Measurements from ENCODE around the gene MPND. TPM values are rescaled to one million over a fixed set of nuclear protein-coding genes. Genes with fewer than 3 reads are reported as not detected.

MPND gene
- total RNA-seq, 1 donor from 2014 or later: 3.9 TPM

- H3K4me3 ChIP-seq (ENCODE audit: low read depth, low read length): no peak overlapping the region
- no peak for DNase-seq (ENCODE audit: low read depth)
- no peak for TF ChIP-seq CTCF (conservative IDR thresholded peaks at IDR 0.05; ENCODE audit: low read depth, low read length)
Measured at GRCh38 chr19:4300589-4300988, 42.8 kb upstream of the MPND start.

GRCh38 chr19:4301590-4302242 lies 41.6 kb upstream of the MPND start:
- H3K4me3 ChIP-seq (ENCODE audit: low read depth, low read length): no peak overlapping the region
- DNase-seq (ENCODE audit: low read depth): no peak
- no peak for TF ChIP-seq CTCF (conservative IDR thresholded peaks at IDR 0.05; ENCODE audit: low read depth, low read length)

- TF ChIP-seq CTCF (conservative IDR thresholded peaks at IDR 0.05; ENCODE audit: low read depth, low read length): no peak
Measured at GRCh38 chr19:4302243-4302640, 41.1 kb upstream of the MPND start, which contains the start of gene TMIGD2. TMIGD2 (minus strand) TSS chr19:4302389; CDS start chr19:4302385, 4 bp downstream.

GRCh38 chr19:4303819-4304537 lies 39.4 kb upstream of the MPND start:
- no peak for DNase-seq (ENCODE audit: low read depth)
- H3K4me3 ChIP-seq (ENCODE audit: low read depth, low read length): no peak overlapping the region
- no peak for TF ChIP-seq CTCF (conservative IDR thresholded peaks at IDR 0.05; ENCODE audit: low read depth, low read length)

More at GRCh38 chr19:4302243-4302640, 41.1 kb upstream of the MPND start, which contains the start of gene TMIGD2:
- no peak within 1 kb of the TSS for H3K4me3 ChIP-seq (ENCODE audit: low read depth, low read length)
- no peak for DNase-seq (ENCODE audit: low read depth)

- TF ChIP-seq CTCF (conservative IDR thresholded peaks at IDR 0.05; ENCODE audit: low read depth, low read length): no peak
- no peak for DNase-seq (ENCODE audit: low read depth)
- no peak within 1 kb of the TSS for H3K4me3 ChIP-seq (ENCODE audit: low read depth, low read length)
Measured at GRCh38 chr19:4304538-4305256, 38.7 kb upstream of the MPND start, which contains the start of gene FSD1. FSD1 (plus strand) TSS chr19:4304598; CDS start chr19:4304747, 149 bp downstream.

- no peak for TF ChIP-seq CTCF (conservative IDR thresholded peaks at IDR 0.05; ENCODE audit: low read depth, low read length)
- DNase-seq (ENCODE audit: low read depth): no peak
- H3K4me3 ChIP-seq (ENCODE audit: low read depth, low read length): no peak overlapping the region
Measured at GRCh38 chr19:4305257-4305612, 38.1 kb upstream of the MPND start.
